Esophagus mucosa (tissue), 1 donor: Measurements from ENCODE around the gene IL17B. TPM values are rescaled to one million over a fixed set of nuclear protein-coding genes. Genes with fewer than 3 reads are reported as not detected.
"Not testable (repeated sequence)": the region's sequence is repeated elsewhere in the genome, so short reads cannot be mapped to it uniquely, and the experiment has no call there.

Source experiments
- ATAC-seq: fragments of 200-7000 bp; cut with Tn5 transposase; one replicate; pipeline ENCODE4 v1.9.1; 2020
- total RNA-seq: library from RNA; stranded (reverse); gene quantifications from one replicate; pipeline ENCODE4 v1.2.4, GENCODE V29; 2023
- donor health status: DM: yes; HTN: yes; CAD: no.

The IL17B gene
- total RNA-seq, 1 donor from 2014 or later, result 0.28 TPM

DNA sequence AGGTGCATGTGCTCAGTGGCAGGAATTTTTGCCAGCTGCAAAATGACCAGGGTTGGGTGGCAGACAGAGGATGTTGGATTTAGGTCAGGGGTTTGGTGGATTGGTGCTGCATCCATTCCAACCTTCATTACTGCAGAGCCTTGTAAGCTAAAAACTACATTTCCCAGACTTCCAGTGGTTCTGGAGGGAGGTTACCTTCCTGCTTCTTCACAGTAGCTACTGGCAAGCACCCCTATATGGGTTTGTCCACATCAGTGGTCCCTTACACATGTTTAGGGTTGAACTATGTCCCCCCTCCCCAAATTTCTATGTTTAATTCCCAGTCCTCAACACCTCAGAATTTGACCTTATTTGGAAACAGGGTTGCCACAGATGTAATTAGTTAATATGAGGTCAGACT is 20.7 kb upstream of the IL17B start:
- no peak for ATAC-seq

DNA sequence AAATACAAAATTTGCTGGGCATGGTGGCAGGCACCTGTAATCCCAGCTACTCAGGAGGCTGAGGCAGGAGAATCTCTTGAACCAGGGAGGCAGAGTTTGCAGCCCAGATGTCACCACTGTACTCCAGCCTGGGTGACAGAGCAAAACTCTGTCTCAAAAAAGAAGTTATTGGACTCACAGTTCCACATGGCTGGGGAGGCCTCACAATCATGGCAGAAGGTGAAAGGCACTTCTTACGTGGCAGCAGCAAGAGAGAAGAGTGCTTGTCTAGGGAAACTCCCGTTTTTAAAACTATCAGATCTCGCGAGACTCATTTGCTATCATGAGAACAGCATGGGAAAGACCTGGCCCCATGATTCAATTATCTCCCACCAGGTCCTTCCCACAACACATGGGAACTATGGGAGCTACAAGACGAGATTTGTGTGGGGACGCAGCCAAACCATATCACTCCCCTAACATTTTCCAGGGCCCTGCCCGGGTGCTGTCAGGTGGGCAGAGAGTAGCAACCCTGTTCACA is 19.7 kb upstream of the IL17B start:
- not testable (repeated sequence) for ATAC-seq

DNA sequence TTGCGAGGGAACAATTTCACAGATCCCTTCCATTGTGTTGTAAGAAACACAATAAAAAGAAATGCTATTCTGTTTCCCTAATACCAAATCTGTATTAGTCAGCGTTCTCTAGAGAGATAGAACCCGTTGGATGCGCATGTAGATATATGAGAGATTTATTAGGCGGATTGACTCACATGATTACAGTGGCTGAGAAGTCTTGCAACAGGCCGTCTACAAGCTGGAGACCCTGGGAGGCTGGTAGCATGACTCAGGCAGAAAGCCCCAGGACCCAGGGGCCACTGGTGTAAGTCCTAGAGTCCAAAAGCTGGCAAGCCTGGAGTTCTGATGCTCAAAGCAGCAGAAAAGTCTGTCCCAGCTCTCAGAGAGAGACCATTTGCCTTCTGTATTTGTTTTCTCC is 18.4 kb upstream of the IL17B start:
- no peak for ATAC-seq

DNA sequence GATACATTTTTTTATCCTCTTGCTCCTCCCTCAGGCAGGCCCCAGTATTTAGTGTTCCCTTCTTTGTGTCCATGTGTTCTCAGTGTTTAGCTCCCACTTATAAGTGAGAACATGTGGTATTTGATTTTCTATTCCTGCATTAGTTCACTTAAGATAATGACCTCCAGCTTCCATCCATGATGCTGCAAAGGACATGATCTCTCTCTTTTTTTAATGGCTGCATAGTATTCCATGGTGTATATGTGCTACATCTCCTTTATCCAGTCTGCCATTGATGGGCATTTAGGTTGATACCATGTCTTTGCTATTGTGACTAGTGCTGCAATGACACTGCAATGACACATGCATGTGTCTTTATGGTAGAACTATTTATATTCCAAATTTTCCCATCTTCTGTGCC is 15.9 kb upstream of the IL17B start:
- not testable (repeated sequence) for ATAC-seq

DNA sequence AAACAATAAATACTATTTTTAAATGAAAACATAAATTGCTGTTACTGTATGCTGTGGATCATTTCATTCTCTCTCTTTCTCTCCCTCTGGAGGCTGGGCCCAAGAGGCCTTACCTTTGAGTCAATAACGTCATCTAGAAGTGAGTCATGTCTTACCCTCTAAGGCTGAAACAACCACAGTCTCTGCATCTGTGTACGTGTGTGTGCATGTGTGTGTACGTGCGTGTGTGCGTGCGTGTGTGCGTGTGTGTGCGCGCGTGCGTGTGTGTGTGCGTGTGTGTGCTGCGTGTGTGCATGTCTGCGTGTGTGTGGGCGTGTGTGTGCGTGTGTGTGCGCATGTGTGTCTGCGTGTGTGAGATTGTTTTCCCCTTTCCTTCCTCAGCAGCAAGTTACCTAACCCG is 13.6 kb upstream of the IL17B start:
- peak; percentile 84 for ATAC-seq

DNA sequence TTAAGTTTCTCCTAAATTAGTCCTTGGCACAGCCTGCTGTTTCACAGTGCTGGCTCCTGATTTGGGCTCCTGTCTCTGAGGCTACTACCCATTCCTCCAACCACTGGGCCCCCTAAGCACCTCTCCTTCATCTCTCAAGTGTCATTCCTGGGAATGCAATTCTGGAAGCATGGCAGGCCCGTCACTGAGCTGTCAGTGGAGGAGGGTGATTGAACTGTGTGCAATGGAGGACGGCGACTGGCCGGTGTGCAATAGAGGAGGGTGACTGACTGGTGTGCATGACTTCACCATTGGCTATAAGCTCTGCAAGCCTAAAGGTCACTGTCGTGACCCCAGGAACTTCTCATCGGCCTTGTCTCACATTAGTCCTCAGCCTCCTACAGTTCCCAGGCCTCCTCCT is 12.4 kb upstream of the IL17B start:
- ATAC-seq, result no peak

DNA sequence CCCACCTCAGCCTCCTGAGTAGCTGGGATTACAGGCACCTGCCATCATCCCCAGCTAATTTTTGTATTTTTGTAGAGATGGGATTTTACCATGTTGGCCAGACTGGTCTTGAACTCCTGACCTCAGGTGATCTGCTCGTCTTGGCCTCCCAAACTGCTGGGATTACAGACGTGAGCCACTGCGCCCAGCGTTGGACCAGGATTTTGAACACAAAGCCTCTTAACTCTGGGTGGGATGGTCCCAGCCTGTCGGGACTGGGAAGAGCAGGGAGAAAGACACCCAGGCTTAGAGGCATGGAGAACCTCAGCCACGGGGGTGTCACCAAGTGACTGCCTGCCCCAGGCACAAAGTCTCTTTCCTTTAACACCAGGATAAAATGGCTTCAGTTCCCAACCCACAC is 12.0 kb upstream of the IL17B start:
- ATAC-seq, result not testable (repeated sequence)

DNA sequence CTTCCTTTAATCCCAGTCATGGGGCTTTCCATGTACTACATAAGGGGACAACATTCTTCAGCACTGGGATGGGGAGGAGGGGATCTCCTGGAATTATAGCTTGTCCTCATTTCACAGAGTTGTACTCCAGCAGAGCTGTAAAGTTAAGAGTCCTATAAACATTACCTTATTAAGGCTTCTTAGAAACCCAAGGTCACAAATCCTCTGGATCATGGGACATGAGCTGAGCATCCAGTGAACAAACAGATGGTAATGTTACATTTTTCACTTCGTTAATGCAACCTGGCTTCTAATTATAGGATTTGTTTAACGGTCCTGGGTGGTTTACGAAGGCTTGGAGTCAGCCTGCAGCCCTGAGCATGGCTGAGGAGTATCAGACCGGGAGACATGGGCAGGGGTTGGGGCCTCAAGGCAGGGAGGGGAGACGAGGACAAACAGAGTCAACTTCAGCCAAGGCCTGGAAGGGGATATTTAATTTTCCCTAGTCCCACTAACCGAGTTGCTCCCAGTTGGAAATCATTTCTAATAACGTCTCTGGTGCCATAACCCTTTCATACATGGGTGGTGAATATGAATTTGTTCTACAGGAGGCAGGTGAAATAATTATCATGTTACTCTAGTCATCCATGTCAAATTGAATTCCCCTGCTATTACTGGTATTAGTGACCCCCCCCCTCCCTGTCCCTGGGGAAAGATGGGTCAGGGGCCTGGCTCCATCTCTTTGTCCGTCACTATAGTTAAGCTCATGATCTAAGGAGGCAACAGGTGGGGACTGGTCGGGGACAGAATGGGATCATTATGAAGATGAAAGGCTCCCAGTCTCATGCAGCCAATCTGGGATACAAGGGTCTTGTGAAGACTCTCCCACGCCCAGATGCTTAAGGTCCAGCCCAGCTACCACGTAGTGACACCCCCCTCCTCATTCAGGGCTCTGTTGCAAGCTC is 10.7 kb upstream of the IL17B start:
- ATAC-seq, result no peak

DNA sequence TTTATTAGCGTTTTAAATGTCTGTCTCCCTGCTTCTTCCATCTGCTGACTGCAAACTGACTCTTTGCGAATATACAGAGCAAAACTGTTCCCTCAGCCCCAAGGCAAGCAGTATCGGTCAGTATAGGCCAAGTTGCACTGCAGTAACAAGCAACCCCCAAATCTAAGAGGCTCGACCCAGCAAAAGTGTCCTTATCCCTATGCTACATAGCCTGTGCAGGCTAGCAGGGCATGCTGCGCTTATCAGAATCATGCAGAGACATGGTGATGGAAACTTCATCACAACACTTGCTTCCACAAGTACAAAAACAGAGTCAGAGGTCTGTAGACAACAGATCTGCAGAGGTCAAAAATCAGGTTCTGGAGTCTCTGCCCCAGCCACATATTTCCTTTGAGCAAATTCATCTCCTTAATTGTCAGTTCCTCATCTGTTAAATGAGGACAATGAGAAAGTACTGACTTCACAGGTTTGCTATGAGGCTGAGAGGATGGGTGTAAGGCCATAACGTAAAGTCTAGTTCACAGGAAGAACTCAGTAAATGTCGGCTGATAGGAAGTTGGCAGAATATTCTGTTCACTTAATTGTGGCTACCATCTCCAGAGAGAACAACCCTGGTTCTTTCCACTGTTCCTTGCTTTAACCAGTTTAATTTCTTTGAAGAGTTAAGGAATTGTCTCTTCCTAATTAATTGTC is 9.6 kb upstream of the IL17B start:
- ATAC-seq, result no peak

DNA sequence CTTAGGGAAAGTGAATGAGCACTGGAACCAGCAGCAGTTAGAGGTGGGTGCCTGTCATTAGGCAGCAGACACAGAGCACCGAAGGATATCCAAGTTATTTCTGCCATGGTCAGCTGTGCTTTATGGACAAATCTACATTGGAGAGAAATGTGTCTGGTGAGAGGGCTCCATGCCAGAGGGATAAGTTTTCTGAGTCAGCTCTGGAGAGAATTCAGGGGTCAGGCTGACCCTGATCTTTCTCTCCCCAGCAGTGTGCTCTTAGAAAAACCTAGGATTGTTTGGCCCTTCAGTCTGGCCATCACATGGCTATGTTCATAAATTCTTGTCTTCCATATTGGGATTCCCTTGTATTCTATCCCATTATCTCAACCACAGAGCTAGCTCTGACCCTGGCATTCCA is 8.9 kb upstream of the IL17B start:
- no peak for ATAC-seq

DNA sequence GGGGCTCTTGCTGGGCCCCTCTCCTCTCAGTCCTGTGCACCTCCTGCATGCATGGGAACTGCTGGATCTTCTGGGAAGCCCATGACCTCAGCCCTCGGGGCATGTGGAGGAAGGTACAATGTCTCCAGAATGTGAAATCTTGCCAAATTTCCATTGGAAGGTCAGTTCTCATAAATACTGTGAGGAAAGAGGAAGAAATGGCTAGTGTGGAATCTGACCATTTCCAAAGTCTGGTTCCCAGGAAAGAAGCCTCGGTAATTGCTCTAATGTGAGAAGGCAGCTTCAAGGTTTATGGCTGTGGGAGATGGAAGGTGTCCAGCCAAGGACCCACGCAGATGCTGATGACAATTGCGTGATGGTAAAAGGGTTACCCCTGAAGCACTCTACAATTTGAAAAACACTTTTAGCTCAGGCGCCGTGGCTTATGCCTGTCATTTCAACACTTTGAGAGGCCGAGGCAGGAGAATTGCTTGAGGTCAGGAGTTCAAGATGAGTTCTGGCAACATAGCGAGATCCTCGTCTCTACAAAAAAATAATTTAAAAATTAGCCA is 8.1 kb upstream of the IL17B start:
- no peak for ATAC-seq

DNA sequence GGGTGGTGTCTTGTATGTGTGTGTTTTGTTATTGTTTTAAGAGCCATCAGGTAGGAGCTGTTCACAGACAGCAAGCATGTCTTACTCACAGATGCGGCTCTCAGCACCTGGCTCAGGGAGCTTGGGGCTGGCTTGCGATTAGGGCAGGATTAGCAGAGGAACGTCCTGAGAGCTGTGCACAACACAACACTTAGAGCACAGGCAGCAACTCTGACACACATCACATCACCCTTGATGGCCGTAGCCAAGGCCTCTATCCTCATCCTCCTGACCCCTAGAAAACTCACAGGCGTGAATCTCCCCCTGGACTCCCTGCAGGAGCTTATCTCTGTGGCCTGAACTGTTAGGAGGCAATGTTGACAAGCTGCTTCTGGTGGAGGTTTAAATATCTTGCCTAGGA is 7.1 kb upstream of the IL17B start:
- ATAC-seq, result no peak

DNA sequence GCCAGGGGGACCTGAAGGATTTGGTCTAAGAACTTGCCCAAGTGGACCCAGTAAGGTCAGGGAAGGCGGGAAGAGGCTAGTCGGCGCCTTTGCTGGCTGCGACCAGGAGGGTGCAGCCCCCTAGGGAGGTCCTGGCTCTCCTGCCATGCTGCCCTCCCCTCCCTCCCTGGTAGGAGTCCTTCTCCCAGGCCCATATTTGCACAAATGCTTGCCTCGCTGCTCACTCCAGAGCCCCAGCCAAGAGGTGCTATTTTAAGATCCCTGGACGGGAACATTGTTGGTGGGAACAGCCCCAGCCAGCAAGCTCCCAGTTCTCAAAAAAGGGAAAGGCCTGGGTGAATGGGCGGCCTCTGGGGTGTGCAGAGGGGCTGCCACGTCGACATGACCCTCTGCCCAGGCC is 4.3 kb upstream of the IL17B start:
- no peak for ATAC-seq

DNA sequence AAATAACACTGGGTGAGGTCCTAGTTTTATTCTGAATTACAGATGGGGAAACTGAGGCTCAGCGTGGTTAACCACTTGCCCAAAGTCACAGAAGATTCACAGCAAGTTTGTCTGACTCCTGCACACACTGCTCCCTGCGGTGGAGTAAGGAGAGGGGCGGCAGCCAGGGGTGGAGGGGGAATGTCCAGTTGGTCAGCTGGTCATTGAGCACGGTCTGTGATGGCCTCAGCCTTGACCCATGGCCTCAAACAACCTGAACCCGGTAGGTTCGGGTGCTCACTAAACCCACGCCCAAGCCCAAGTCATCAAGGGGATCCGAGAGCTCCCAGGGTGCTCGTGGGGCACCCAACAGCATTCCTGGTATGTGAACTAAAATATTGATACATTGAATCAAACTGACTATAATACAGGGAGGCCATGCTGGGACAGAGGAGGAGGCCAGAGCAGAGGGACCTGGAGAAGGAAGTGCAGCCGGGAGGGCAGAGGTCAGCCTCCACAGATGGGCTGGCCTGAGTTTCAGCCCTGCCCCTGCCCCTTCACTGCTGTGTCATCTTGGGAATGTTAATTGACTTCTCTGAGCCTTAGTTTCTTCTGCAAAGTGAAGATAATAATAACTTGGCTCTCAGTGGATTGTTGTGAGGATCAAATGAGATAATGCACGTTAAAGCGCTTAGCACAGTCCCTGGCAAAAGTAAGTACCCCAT is 3.6 kb upstream of the IL17B start:
- ATAC-seq, result no peak

DNA sequence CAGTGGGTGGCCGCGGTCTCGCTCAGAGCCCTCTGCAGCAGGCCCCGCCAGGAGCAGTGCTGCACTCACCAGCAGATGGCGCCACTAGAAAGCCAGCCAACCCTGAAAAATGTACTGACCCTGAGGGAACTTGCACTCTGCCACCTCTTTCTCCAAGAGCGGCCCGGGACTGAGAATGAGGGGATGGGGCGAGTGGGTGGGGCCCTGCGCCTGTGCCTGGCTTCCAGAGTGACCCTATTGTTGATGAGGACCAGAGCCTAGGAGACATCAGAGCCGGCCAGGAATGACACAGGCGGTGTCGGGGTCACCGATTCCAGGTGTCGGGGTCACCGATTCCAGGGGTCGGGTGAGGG is 2.9 kb upstream of the IL17B start:
- ATAC-seq, result peak; percentile 79

DNA sequence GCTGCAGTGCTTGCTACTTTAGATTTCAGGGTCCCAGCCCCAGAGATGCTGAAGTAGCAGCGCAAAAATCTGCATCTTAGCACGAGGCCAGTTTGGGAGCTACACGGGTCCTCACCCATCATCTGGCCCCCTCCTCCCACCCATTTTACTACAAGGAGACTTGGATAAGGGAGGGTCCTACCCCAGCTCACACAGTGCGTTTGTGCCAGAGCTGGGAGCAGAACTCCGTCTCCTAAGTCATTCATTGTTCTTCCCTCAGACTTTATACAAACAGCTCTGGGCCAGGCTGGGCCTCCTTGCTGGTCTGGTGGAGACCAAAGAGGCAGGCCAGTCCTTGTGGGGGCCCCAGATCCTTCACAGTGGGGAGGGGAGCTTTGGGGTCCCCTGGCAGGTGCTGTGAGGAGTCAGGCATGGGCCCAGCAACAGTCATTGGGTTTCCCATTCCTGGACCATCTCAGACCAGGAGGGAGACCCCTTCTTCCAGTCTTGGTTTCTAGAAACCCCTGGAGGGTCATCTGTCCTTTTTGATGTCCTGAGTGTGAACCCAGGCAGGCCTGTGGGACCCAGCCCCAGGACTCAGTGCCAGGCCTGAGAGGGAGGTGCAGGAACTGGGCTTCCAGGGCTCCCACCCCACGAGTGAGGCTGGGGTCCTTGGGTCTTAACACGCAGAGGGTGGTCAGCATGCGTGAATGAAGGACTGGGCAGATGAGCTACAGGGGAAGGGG is 2.3 kb upstream of the IL17B start:
- ATAC-seq, result no peak

DNA sequence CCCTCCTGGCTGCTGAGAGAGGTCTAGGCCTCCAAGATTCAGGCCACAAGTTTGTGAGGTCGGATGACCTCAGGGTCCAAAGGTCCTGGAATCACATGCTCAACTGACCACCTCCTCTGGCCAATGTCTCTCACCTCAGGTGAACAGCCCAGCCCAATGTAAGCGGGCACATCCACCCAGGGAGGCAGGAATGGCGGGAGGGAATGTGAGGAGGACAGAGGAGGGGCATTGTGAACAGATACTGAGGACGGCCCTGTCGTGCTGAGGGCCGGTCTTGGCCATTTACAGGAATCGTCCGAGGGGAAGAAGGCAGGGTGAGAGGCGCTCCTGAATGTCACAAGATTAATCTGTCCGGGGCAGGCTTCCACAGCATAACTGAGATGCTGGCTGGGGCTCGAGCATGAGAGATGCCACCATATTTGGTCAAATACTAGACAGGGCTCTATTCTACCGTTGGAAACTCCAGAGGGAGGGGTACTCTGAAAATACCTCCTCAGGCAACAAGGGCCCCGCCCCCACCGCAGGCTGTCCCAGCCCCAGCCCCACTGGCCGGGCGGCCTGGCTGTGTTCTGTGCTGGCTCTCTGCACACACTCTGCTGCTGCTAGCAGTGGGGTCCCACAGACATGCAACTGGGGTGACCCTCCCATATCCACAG is 1.5 kb upstream of the IL17B start:
- ATAC-seq, result no peak

DNA sequence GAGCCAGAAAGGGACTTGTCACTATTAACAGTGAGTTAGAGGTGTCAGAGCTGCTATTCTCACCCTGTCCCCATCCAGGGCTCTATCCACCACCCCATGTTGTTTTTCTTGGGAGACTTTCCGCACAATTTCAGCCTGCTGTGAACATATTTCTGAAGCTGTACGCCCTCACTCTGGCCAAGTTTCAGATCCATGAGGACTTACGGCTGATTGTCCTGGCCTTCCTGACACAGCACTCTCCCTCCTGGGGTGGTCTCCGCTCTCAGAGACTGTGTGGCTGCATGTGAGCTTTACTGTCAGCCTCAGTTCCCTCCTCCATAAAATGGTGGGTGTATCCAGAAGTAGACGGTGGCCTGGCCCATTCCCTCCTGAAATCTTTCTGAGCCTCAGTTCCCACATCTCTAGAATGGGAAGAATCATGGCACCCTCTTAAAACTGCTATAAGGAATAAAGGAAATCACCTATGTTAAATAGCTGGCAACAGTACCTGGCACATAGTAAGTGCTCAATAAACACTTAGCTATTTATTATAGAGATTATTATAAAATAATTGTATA is 804 bp upstream of the IL17B start:
- ATAC-seq, result no peak

DNA sequence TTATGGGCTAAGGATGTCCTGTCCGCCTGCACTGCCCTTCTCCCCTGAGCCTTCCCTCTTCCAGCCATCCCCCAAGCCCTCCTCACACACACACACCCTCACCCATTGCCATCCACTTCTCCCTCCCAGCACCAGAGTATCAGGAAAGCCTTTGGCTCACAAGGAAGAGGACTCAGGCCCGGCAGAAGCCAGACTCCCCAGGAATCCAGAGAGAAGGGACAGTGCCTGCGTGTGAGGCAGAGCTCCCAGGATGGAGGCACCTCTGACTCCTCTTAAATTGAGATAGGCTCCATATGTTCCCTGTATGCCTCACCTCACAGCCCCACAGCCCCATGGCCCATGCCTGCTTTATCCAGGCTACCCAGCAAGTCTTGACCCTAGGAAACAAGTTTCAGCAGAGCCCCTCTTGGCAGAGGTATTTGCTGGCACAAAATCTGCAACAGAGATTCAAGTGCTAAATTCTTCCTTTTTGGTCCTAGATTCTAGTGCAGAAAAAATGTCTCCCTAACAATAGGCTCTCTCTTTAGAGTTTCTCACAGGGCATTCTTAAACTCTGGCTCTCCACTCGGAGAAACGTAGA is 761 bp downstream of the IL17B start:
- no peak for ATAC-seq

DNA sequence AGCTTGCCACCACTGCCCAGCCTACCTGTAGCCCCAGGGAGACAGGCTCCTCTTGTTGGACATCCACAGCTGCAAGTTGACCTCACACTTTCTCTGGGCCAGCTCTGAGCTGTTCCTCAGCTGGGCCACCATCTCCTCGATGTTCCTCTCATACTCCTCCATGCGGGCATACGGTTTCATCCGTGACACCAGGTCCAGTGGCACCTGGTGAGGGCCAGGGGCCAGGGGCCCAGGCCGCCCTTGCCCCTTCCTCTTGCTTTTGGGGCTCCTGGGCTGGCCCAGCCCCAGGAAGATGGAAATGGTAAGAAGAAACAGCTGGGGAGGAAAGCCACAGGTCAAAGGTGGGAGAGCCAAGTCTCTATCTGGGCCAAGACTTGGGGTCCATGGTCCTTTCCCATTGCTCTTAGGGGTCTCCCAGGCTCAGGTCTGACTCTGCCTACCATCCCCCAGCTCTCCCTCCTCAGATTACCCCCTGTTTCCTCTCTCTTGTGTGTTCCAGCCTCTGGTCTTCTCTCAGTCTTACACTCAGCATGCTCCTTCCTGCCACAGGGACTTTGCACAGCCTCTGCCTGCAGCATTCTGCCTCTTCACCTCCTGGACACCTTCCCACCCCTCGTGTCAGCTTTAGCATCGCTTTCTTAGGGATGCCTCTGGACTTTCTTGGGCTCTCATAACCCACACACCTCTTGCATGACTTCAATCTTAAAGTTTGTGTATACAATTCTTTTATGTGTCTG is 2.2 kb downstream of the IL17B start:
- ATAC-seq, result no peak
